ENCODE data around the gene BRD1. TPM values are rescaled to one million over a fixed set of nuclear protein-coding genes. Genes with fewer than 3 reads are reported as not detected.

BRD1 gene
- total and polyA plus RNA-seq, 9 of the 15 experiments (the other 6 are each of a cell fraction or from before 2014, with no cell fraction given) = 0.42 to 17.6 (median 5.5) TPM

GRCh38 chr22:49814856-49815255 lies 12.8 kb downstream of the BRD1 start:
- ATAC-seq = no peak
- H3K9me3 ChIP-seq (replicated peaks; ENCODE audit: control insufficient read depth, insufficient read depth, low read depth, low read length) = no peaks in the 10 kb centered on the region
- no peak overlapping the region for H2AFZ ChIP-seq (ENCODE audit: low read depth, low read length)
- BruUV-seq (replicated peaks) = no TSS peak
- peaks cover 4% of the 10 kb centered on the region for H3K9me1 ChIP-seq (ENCODE audit: control insufficient read depth, insufficient read depth, low read length)
- TF ChIP-seq RBM25 (IDR thresholded peaks at IDR 0.05; ENCODE audit: low read depth, low read length, severe bottlenecking) = no peak
- no peak for TF ChIP-seq NFIX (CRISPR knock-in tag; IDR thresholded peaks at IDR 0.05; ENCODE audit: low read depth)
- no peak for TF ChIP-seq ZNF316 (IDR thresholded peaks at IDR 0.05)
- TF ChIP-seq MBD1 (CRISPR knock-in tag; IDR thresholded peaks at IDR 0.05) = no peak
- no peak for TF ChIP-seq PRMT5 (CRISPR knock-in tag; IDR thresholded peaks at IDR 0.05)
- no peak for TF ChIP-seq RNF2 (IDR thresholded peaks at IDR 0.05)
- TF ChIP-seq ZNF764 (CRISPR knock-in tag; IDR thresholded peaks at IDR 0.05; ENCODE audit: low read depth) = no peak
- no peak for TF ChIP-seq SREBF2 (CRISPR knock-in tag; IDR thresholded peaks at IDR 0.05)
- TF ChIP-seq ZNF121 (CRISPR knock-in tag; conservative IDR thresholded peaks at IDR 0.05) = no peak
- no peak for TF ChIP-seq KLF13 (tag; IDR thresholded peaks at IDR 0.05; ENCODE audit: borderline replicate concordance, low read depth)
- TF ChIP-seq FOS (IDR thresholded peaks at IDR 0.05; ENCODE audit: extremely low read depth, insufficient read length) = no peak
- TF ChIP-seq SMARCE1 (IDR thresholded peaks at IDR 0.05) = no peak
- TF ChIP-seq POLR2A (conservative IDR thresholded peaks at IDR 0.05) = no peak
- TF ChIP-seq E2F1 (CRISPR knock-in tag; IDR thresholded peaks at IDR 0.05) = no peak
- TF ChIP-seq ELF1 (tag; IDR thresholded peaks at IDR 0.05) = no peak
- no peaks in the 10 kb centered on the region; the same call in 1 of the 2 replicates for H4K20me1 ChIP-seq (replicated peaks; ENCODE audit: control insufficient read depth, insufficient read depth, low read length)
- H3K36me3 ChIP-seq (ENCODE audit: control insufficient read depth, insufficient read depth, low read length) = peaks cover 30% of the 10 kb centered on the region; the same call in 1 of the 3 replicates
- in situ Hi-C loops (cut with MboI) (no loop called here), intact Hi-C loops (cut with micrococcal nuclease) (no loop called here)
- ChIA-PET POLR2A (interaction anchor here (0.7 to 1.3 kb wide), 3 partner anchors 11 to 624 kb away, joined by 3 read pairs; no protein-coding TSS in a partner anchor), CTCF (ENCODE audit: low intra/inter-chr PET ratio) (no interaction called here)
- H3K79me2 ChIP-seq (ENCODE audit: control insufficient read depth, insufficient read depth, low read length) = peaks cover 86% of the 10 kb centered on the region
- WGBS (ENCODE audit: insufficient coverage, low coverage, missing lambda C conversion rate) = 89% methylated on average over 8 of the region's 8 CpGs
- no peak overlapping the region for H3K4me2 ChIP-seq (ENCODE audit: insufficient read depth, low read length)
- FAIRE-seq = no peak
- H3K27ac ChIP-seq (ENCODE audit: extremely low read depth, low read depth, low read length) = no peak overlapping the region
- no peak overlapping the region for H3K4me3 ChIP-seq
- H3K9ac ChIP-seq (ENCODE audit: insufficient read depth in 1 of 2, low read depth in 2 of 2, low read length in 2 of 2) = no peak overlapping the region
- no peaks in the 10 kb centered on the region for H3K27me3 ChIP-seq (ENCODE audit: control insufficient read depth in 2 of 2, insufficient read depth in 2 of 2, low read length in 2 of 2)
- no peak for DNase-seq (ENCODE audit: extremely low read depth in 1 of 4, low spot score in 3 of 4)
- H3K4me1 ChIP-seq (replicated peaks in 1 of 2; ENCODE audit: control insufficient read depth in 2 of 2, insufficient read depth in 2 of 2, low read length in 2 of 2) = peaks cover 2 to 19% of the 10 kb centered on the region in 2 experiments; a peak in 3 of 5 replicates

Data from K562 (cell line).